Sciatic nerve (tissue), 2 donors: ENCODE data around the gene OR56B1. TPM values are rescaled to one million over a fixed set of nuclear protein-coding genes. Genes with fewer than 3 reads are reported as not detected.
"Not testable (repeated sequence)": the region's sequence is repeated elsewhere in the genome, so short reads cannot be mapped to it uniquely, and the experiment has no call there.

Source experiments
- ATAC-seq: fragments of 200-7000 bp; cut with Tn5 transposase; one replicate; pipeline ENCODE4 v1.9.1; 2020; ENCODE audit warnings: mild to moderate bottlenecking, moderate library complexity
- DNase-seq: peaks from one replicate; pipeline ENCODE4 v3.0.0-alpha.2; 2020; ENCODE audit warnings: low spot score
- intact Hi-C: fragments of 100-400 bp; cut with DNase I; formaldehyde crosslinking; loops from one replicate; pipeline ENCODE4 v1.14.2; 2022
- total RNA-seq: library from RNA; stranded (reverse); fragmentation: NEBNext Ultra II Directional; extraction: Animal tissue kit (Norgen Biotek cat#: 25700); gene quantifications from one replicate; pipeline ENCODE4 v1.2.1, GENCODE V29; 2021
- donor health status: DM: no; HTN: no; CAD: no.
- donor health status: DM: no; HTN: no; CAD: no.

The OR56B1 gene, protein sequence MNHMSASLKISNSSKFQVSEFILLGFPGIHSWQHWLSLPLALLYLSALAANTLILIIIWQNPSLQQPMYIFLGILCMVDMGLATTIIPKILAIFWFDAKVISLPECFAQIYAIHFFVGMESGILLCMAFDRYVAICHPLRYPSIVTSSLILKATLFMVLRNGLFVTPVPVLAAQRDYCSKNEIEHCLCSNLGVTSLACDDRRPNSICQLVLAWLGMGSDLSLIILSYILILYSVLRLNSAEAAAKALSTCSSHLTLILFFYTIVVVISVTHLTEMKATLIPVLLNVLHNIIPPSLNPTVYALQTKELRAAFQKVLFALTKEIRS
- 0.40 TPM for total RNA-seq

DNA sequence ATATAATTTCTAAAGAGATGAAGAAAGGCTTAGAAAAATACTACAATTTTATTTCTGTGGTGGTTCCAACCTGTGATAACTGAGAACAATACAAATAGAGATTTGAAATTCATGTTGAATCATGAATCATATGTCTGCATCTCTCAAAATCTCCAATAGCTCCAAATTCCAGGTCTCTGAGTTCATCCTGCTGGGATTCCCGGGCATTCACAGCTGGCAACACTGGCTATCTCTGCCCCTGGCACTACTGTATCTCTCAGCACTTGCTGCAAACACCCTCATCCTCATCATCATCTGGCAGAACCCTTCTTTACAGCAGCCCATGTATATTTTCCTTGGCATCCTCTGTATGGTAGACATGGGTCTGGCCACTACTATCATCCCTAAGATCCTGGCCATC is at the start of gene OR56B1:
OR56B1 (plus strand) TSS at position 53 of the 400 bp plus-strand sequence; CDS start at position 122, 69 bp downstream.
- ATAC-seq (no peak), DNase-seq (no peak)
- intact Hi-C loops, result no loop called here

DNA sequence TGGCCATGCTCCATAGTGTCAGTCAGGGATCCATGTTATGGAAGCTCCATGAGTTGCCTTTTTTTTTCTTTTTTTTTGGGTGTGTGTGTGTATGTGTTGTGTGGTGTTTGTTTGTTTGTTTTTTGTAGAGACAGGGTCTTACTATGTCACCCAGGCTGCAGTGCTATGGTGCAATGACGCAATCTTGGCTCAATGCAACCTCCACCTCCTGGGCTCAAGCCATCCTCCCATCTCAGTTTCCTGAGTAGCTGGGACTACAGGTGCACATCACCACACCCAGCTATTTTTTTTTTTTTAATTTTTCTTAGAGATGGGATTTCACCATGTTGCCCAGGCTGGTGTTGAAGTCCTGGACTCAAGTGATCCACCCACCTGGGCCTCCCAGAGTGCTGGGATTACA is 47.8 kb upstream of the OR56B1 start:
- DNase-seq, result no peak
- ATAC-seq, result no peak
- intact Hi-C loops, result no loop called here

DNA sequence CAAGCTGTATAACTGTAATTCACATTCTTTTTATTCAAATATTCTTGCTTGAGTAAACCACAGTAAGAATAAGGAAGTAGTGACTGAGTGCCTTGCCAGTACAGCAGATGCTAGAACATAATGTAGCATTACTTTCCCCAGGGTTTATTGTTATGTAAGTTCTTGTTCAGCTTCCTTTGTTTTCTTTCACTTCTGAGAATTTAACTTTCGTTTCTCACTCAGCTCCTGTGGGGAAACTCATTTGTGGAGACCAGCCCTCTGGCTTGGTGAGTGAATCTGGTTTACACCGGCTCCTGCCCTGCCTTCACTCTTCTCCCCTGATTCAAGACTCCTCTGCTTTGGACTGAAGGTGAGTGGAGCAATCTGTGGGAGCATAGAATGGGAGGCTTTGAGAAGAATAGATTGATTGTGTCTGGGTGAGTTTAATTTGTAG is 46.7 kb upstream of the OR56B1 start, which contains the start of gene TRIM22:
TRIM22 (plus strand) TSS at position 240 of the 433 bp plus-strand sequence. CDS start 6,443 bp downstream, outside the sequence.
- intact Hi-C loops, result no loop called here
- DNase-seq (peak; percentile 72), ATAC-seq (peak; percentile 90)

DNA sequence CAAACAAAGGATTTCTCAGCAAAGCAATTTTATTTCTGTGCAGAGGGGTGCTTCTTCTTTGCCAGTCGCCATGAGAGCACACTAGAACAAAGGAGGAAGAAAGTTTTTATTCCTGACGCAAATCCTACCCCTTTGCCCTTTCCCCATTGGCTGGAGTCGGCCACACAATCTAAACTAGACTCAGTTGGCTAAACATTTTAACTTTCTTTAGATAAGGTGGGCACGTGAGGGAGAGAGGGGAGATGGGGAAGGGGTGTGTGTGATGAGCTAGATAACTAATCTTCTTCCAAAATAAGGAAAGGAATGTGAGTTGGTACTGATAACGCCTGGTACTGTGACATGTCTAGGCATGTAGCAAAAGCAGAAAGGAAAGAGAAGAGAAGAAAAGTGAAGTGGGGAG is 46.0 kb upstream of the OR56B1 start:
- peak; percentile 79 for ATAC-seq
- intact Hi-C loops, result no loop called here
- DNase-seq, result no peak

DNA sequence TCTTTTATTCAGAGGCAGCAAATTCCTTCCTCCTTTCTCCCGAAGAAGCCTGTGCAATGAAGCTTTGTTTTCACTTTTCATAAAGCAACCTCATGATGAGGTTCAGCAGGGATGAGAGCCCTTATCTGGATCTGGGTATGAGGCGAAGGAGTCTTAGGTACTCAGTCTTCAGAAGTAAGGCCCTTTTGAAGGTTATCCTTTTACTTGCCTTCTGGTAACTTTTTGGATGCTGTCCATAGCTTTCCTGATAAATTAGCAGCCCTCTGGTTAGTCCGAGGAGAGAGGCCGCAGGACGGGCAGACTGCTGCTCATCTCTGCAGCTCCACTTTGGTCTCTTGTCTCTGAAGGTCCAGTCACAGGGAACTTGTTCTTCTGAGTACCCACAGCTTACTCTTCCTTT is 45.5 kb upstream of the OR56B1 start:
- ATAC-seq (peak; percentile 38), DNase-seq (no peak)
- intact Hi-C loops, result no loop called here

DNA sequence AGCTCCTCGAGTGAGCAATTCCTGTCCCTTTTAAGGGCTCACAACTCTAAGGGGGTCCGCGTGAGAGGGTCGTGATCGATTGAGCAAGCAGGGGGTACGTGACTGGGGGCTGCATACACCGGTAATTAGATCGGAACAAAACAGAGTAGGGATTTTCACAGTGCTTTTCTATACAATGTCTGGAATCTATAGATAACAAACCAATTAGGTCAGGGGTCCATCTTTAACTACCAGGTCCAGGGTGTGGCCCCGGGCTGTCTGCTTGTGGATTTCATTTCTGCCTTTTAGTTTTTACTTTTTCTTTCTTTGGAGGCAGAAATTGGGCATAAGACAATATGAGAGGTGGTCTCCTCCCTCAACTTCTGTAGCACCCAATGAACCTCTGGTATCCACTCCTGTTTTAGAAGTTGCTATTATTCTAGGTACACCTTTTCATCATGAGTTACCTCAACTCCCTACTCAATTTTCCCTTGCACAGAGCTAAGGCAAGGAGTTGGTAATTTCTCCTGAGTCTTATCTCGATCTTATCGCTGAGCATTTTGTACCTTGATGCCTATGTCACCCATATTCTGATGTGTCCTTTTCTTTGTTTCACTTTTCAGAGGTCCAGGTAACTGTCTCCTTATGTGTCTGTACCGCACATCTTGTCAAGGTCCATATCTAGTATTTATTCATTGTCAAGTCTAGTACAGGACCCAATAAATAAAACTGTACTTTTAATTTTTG is 44.8 kb upstream of the OR56B1 start:
- DNase-seq, ATAC-seq, intact Hi-C loops: not testable (repeated sequence)

DNA sequence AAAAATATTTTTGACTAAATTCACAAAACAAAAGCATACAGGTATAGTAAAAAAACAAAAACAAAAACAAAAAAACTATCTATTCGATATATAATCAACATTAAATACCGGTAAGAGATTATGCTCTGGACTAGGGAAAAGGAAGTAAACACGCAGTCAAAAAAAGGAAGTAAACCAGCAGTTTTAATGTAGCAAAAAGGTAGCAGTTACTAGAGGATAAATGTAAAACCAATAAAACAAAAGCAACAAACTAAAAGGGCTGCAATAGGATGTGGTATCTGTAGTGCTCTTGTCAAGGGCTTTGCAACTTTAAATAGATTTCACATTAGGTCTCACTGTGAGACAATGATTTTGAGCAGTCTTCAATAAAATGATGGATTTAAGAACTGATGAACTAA is 44.3 kb upstream of the OR56B1 start:
- intact Hi-C loops, result no loop called here
- DNase-seq, result no peak
- ATAC-seq, result no peak

DNA sequence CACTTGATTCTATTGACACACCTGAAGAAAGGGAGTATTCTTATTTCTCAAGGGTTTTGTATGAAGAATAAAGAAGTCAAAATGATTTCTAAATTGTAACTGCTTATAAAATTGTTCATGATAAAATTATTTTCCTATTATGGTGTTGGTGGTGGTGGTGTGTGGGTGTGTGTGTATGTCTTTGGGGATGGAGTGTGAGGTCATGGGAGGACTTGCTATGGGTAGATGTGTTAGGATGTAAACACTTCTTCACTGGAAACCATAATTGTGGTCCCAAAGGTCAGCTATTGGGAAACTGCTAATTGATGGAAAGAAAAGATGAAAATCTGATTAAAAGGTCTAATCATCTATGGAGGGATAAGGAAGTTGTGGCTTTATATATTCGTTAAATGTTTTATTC is 41.6 kb upstream of the OR56B1 start:
- DNase-seq (no peak), ATAC-seq (no peak)
- intact Hi-C loops, result no loop called here

DNA sequence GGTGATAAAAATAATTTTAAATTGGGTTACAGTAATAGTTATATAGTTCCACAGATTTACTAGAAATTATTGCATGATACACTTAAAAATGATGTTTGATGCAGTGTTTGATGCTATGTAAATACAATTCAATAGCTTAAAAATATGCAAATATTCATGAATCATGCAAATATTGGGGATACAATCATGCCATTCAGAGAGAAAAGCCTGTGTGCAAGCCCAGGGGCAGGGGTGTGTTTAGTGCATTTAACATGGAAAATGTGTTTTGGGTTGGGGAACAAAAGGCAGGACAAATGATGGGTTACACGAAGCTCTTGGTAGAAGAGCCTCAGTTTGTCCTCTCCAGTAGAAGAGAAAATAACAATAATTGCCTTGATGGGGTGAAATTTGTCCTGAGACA is 40.7 kb upstream of the OR56B1 start:
- DNase-seq, result no peak
- intact Hi-C loops, result no loop called here
- ATAC-seq, result no peak

DNA sequence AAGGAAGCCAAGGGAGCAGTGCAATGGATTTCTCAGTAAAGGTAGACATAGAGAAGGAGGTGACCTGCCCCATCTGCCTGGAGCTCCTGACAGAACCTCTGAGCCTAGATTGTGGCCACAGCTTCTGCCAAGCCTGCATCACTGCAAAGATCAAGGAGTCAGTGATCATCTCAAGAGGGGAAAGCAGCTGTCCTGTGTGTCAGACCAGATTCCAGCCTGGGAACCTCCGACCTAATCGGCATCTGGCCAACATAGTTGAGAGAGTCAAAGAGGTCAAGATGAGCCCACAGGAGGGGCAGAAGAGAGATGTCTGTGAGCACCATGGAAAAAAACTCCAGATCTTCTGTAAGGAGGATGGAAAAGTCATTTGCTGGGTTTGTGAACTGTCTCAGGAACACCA is 40.0 kb upstream of the OR56B1 start:
- ATAC-seq, result no peak
- intact Hi-C loops, result no loop called here

DNA sequence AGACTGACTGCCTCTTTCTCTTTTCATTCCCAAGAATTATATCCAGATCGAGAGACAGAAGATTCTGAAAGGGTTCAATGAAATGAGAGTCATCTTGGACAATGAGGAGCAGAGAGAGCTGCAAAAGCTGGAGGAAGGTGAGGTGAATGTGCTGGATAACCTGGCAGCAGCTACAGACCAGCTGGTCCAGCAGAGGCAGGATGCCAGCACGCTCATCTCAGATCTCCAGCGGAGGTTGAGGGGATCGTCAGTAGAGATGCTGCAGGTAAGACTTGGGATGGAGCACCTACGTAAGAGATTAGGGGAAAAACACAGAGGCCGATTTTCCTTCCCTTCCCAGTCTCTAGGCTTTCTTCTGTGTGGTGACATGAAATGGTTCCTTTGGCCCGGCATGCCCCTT is 38.0 kb upstream of the OR56B1 start:
- DNase-seq (no peak), ATAC-seq (no peak)
- intact Hi-C loops, result no loop called here

More for the DNA sequence above, 40.0 kb upstream of the OR56B1 start:
- DNase-seq, result no peak

DNA sequence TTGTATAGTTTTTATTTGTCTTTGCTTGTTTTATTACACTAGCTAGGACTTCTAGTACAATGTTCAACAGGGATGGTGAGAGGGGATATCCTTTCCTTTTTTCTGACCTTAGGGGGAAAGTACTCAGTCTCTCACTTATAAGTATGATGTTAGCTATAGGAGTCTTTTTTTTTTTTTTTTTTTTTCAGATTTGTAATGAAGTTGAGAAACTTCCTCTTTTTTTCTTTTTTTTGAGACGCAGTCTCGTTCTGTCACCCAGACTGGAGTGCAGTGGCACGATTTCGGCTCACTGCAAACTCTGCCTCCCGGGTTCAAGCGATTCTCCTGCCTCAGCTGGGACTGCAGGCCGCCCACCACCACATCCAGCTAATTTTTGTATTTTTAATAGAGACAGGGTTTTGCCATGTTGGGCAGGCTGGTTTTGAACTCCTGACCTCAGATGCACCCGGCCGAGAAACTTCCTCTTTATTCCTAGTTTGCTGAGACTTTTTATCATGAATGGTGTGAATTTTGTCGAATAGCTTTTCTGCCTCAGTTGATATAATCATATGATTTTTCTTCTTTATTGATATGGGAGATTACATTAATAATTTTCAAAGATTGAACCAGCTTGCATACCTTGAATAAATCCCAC is 35.7 kb upstream of the OR56B1 start:
- ATAC-seq, result no peak
- DNase-seq, result no peak
- intact Hi-C loops, result no loop called here

DNA sequence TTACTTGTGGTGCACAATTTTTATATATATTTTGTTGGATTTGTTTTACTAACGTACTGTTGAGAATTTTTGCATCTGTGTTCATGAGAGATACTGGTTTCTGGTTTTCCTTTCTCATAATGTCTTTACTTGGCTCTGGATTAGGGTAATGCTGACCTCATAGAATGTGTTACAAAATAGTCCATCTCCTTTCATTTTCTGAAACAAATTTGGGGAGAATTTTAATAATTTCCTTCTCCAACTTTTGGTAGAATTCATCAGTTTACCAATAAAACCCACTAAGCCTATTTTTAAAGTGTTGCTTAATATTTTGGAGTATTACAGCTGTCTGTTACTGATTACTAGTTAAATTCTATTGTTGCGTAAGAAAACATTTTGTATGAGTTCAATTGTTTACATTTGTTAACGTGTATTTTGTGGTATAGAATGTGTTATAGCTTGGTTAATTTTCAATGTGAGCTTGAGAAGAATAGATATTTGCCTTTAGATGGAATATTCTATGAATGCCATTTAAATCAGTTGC is 35.1 kb upstream of the OR56B1 start:
- intact Hi-C loops, result no loop called here
- DNase-seq (no peak), ATAC-seq (no peak)

DNA sequence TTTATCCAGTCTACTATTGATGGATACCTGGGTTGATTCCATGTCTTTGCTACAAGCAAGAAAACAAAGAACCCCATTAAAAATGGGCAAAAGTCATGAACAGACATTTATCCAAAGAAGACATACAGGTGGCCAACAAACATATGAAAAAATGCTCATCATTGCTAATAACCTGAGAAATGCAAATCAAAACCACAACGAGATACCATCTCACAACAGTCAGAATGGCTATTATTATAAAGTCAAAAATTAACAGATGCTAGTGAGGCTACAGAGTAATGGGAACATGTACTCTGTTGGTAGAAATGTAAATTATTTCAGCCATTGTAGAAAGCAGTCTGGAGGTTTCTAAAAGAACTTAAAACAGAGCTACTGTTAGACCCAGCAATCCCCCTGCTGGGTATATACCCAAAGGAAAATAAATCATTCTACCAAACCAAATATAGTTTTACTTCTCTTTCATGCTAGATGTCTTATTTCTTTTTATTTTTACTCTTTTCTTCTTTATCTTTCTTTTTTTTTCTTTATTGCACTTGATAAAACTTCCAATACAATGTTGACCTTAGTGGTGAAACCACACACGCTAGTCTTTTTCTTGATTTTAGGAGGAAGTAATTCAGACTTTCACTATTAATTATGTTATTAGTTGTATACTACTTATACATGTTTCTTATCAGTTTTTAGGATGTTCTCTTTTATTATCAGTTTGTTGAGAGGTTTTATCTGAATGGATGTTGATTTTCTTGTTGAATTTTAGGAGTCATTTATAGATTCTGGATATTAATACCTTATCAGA is 32.3 kb upstream of the OR56B1 start:
- intact Hi-C loops, result no loop called here
- ATAC-seq (no peak), DNase-seq (no peak)

DNA sequence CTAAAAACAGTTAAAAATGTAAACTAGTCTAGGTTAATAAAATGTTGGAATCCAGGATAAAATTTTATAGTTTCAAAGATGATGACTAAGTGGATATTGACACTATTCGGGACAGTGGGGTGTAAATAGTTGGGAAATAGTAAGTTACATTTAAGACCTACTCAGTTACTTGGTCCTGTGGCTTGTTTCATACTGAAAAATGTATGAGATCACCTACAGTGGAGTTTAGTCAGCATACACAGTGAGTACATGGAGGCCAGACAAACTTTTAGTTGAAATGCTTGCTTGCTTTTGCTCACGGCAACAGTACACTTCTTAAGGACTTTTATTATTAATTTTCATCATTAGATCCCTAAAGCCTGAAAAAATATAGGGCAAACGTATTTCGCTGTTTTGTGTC is 30.6 kb upstream of the OR56B1 start:
- intact Hi-C loops, result no loop called here
- no peak for DNase-seq
- no peak for ATAC-seq

DNA sequence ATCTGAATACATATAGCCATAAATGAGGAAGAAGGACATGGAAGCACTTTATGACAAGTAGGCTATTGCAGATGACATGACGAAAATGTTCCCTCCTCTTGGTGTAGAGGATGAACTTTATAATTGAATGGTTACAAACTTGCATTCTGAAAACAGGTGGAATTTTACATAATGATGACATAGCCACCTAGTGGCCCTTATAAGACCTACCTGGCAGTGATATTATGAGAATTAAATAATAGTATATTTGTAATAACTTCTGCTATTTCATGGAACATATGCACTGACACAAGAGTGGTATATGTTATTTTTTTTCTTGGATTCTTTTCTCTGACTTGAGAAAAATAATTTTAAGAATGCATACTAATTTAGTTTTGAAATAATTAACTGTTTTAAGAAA is 23.7 kb upstream of the OR56B1 start:
- DNase-seq, result no peak
- intact Hi-C loops, result no loop called here
- ATAC-seq, result no peak

DNA sequence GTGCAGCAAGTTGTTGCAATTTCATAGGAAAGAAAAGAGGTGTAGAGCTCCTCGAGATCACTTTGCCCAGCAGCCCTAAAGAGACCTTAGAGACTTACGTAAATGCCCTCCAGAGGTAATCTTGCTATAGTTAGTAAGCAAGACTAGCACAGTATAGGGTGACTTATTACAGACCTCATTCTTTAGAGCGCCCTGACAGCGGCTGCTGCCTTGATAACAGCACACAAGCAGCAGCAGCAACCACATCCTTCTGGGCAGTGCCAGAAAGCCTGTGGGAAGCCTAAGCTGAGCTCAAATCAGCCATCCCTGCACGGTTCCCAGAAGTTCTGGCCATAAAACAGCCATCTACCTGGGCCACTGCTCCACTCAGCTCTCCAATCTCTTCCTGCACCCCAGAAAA is 22.6 kb upstream of the OR56B1 start:
- DNase-seq (no peak), ATAC-seq (no peak)
- intact Hi-C loops, result no loop called here

DNA sequence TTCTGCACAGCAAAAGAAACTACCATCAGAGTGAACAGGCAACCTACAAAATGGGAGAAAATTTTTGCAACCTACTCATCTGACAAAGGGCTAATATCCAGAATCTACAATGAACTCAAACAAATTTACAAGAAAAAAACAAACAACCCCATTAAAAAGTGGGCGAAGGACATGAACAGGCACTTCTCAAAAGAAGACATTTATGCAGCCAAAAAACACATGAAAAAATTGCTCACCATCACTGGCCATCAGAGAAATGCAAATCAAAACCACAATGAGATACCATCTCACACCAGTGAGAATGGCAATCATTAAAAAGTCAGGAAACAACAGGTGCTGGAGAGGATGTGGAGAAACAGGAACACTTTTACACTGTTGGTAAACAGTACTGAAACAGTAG is 19.7 kb upstream of the OR56B1 start:
- DNase-seq, intact Hi-C loops, ATAC-seq: not testable (repeated sequence)
